Stimulated activated CD4-positive, alpha-beta T cell treated with anti-CD3 and anti-CD28 coated beads, TNF-alpha, amount 100 ng/mL, for 48 hours (primary cell): ENCODE data around the gene IRF9.
"Not testable (repeated sequence)": the region's sequence is repeated elsewhere in the genome, so short reads cannot be mapped to it uniquely, and the experiment has no call there.

Experiments used
- DNase-seq, 3 donors: peaks; one replicate each; pipeline ENCODE4 v3.0.0-alpha.2; 2020; ENCODE audit warnings: low read depth in 3 of 3

Gene IRF9

DNA sequence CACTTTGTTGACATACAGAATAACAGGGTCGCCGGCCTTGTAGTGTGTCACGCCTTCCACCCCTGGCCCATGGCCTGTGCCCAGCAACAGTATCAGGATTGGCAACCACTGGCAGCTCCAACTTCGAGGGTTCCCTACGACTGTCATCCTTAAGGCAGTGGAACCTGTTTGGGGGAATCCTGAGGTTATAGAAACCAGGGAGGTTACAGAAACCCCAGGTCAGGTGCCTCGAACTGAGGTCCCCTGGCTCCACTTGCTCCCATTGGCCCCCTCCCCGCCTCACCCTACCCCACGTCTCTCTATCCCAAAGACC lies 33.8 kb downstream of the IRF9 start:
- DNase-seq: no peak

GRCh38 chr14:24195186-24196070 lies 34.4 kb downstream of the IRF9 start, which contains the start of gene TM9SF1:
Gene TM9SF1, minus strand, starts transcription at chr14:24195441. Its CDS starts 422 bp downstream, at chr14:24195019.
- peak; percentile 71 to 80 (median 80) for DNase-seq

GRCh38 chr14:24196071-24197055 lies 35.3 kb downstream of the IRF9 start:
- DNase-seq: no peak

DNA sequence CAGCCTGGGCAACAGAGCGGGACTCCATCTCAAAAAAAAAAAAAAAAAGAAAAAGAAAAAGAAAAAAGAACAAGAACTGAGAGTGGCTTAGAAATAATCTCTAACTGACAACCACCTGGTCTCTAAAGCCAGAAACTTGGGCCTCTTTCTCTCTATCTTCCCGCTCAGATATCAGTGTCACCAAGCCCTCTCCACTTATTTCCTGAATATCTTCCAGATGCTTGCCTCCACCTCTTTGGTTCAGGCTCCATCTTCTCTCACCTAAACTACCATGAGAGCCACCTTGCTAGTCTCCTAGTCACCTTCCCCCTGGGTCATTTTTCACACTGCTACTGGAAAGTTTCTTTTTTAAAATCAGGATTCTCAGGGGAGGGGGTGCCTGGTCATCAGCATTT lies 36.0 kb downstream of the IRF9 start:
- DNase-seq: no peak

GRCh38 chr14:24198814-24199524 lies 37.9 kb downstream of the IRF9 start:
- DNase-seq: no peak

GRCh38 chr14:24202538-24202937 lies 41.5 kb downstream of the IRF9 start:
- DNase-seq: not testable (repeated sequence)

- DNase-seq: not testable (repeated sequence)
Measured at GRCh38 chr14:24203249-24203886, 42.3 kb downstream of the IRF9 start.

- no peak for DNase-seq
Measured at GRCh38 chr14:24204163-24205146, 43.4 kb downstream of the IRF9 start.

DNA sequence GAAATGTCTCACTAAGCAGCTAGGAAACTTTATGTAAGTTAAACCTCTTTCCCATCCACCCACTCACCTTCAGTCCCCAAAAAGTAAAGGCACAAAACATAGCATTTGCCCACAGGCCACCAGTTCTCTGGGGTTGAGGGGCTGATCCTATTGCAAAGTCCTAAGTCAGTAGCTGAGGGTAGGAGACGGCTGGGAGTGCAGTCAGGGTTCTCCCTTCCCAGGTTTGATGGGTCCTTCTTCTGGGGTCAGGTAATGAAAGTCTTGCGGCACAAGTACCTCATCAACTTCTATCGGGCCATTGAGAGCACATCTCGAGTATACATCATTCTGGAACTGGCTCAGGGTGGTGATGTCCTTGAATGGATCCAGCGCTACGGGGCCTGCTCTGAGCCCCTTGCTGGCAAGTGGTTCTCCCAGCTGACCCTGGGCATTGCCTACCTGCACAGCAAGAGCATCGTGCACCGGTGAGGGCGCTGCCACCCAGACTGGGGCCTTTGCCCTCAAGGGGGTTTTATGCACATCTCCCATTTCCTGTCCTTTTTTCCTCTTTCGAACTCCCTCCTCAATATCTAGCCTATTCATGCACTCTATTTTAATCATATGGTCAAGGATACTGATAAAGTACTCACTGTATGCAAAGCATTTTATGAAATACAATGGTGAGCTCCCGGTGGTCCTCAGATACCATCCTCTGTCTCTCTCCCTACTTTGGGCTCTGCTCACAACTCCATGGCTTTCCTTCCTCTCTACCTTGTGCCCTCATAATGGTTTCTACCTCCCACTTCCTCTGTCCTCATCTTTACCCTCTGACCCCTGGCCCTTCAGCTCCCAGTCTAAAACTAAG lies 45.4 kb downstream of the IRF9 start:
- DNase-seq: no peak

DNA sequence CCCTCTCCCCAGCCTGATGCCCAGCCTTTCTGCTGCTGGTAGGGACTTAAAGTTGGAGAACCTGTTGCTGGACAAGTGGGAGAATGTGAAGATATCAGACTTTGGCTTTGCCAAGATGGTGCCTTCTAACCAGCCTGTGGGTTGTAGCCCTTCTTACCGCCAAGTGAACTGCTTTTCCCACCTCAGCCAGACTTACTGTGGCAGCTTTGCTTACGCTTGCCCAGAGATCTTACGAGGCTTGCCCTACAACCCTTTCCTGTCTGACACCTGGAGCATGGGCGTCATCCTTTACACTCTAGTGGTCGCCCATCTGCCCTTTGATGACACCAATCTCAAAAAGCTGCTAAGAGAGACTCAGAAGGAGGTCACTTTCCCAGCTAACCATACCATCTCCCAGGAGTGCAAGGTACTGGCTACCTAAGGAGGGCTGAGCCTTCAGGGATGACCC lies 46.1 kb downstream of the IRF9 start:
- no peak for DNase-seq

GRCh38 chr14:24207625-24208024 lies 46.6 kb downstream of the IRF9 start:
- no peak for DNase-seq

GRCh38 chr14:24211311-24211710 lies 50.2 kb downstream of the IRF9 start:
- DNase-seq: no peak

DNA sequence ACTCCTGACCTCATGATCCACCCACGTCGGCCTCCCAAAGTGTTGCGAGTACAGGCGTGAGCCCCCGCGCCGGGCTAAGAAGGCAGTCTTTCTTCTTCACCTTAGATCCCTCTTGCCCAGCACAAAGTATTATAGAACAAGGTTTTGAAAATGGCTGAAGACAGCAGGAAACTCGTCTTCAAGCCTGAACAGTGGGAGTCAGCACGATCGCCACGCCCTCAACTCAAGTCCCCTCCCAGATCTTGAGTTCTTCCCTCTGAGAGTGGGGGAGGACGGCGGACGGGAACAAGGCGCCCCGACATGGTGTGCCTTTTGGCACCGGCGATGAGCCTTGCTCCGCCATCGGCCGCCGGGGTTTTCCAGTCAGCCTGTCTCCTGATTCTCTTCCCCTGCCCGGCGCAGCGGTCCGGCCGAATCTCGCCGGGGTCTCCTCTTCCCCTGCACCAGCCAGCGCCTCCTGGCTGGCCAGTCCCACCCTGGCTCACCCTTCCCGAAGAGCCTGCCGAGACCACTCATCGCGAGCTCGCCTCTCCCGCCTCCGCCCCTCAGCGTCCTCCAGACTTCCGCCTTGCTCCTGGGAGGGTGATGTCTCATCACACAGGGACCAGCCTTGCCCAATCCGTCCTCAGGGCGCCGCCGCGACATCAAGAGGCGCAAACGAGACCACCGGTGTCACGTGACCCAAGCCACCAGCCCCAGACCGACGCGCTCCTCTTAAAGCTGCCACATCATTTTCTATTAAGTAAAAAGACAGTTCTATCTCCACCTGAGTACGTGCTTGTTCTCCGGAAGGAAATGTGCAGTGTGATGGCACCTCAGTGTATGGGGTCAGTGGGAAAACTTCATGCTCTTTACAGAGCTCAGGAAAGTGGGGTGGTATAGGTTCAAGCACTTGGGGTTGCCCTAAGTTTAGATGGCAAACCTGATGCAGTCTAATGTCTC lies 52.1 kb downstream of the IRF9 start, which contains the start of gene CHMP4A:
TSS of gene CHMP4A (minus strand) at position 565 of the 942 bp plus-strand sequence. CDS start at position 516, 49 bp downstream.
- DNase-seq: peak; percentile 92 to 96 (median 96)

DNA sequence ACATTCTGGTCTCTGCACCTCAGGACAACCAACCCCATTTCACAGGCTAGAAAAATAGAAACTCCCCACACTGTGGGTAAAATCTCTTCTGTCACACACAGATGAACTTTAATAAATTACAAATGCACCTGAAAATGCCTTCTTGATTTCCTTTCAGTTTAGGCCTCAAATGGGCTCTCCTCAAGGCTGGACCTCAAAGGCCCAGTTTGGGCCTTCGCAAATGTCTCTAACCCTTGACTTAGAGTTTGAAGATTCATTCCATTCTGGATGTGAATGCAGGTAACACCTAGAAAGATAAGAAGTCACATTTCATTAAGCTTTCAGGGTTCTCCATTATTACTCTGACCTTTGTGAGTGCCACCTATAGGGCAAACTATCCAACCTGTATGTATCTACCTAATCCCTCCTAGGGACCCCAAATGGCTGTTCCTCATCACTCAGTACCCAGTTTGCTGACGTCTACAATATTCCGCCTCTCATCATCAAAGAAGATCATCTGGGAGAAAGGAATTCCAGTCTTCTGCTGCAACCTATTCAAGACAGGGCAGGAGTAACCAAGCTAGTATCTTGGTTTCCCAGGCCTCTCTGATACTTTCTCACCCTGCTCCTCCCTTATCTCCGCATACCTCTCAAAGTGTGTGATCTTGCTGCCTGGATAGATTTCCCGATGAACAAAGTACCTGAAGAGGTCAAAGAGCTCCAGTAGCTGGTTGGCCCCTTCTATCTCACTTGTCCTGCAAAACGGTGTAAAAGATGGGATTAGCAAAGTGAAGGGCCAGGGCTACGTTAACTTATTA lies 53.0 kb downstream of the IRF9 start:
- no peak for DNase-seq

DNA sequence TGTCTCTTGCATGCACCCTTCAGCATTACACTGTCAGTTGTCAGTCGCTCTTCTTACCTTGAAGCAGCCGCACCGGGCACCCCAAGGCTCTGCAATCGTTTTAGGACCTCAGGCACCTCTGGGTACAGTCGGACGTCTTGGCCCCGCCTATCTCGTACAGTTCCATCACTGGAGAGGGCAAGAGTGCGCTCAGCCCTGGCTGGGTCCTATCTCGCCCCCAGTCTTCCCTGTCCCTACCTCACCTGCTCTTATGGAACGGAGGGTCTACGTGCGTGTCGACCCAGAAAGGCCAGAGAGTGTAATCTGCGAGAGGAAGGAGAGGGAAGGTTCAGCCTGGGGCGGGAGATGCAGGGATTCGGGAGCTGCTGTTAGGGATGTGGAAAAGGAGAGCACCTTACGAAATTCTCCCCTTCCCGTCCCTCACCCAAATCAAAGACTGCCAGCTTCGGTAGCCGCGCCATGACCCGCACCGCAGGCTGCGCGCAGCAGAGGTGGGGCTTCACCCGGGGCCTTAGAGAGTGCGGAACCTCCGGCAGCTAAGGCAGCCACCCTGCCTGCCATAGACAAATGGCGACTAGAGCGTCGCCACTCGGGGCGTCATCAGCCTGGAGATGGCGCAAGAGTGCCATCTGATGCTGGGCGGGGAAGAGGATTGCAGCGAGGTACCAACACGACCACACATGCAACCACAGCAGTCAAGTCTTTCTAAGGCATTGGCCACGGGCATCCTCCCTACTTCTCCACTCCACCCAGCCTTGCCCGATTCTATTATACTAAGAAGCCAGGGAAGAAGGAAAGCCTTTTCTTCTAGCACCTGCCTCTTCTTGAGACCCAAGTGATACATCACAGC lies 54.7 kb downstream of the IRF9 start, which contains the start of gene MDP1:
TSS of gene MDP1 (minus strand) at position 572 of the 850 bp plus-strand sequence. CDS start at position 461, 111 bp downstream.
- DNase-seq: peak; percentile 69 to 74 (median 74)
